Activated CD8-positive, alpha-beta memory T cell treated with anti-CD3 and anti-CD28 coated beads, Interleukin-2, amount 10 ng/mL, durations not matched to agents 7 days and 5 days (primary cell): ENCODE data around the gene PLPP6. TPM values are rescaled to one million over a fixed set of nuclear protein-coding genes. Genes with fewer than 3 reads are reported as not detected.
"Not testable (repeated sequence)": the region's sequence is repeated elsewhere in the genome, so short reads cannot be mapped to it uniquely, and the experiment has no call there.

ENCODE experiments used
- ATAC-seq: fragments of 150-1000 bp; cut with Tn5 transposase; one replicate; pipeline ENCODE4 v1.10.0; 2021; ENCODE audit warnings: moderate library complexity
- CTCF ChIA-PET: fragments of 350-600 bp; sonication (Branson Sonifier 250); formaldehyde crosslinking; loops from one replicate; lab custom pipeline; 2021; ENCODE audit warnings: antibody characterized with exemption; lab: Charles Lee
- DNase-seq: peaks from one replicate; pipeline ENCODE4 v3.0.0-alpha.2; 2020
- H3K27ac Mint-ChIP-seq: one replicate; pipeline ENCODE4 v1.8.0; 2021; ENCODE audit warnings: mild to moderate bottlenecking, mixed read lengths
- H3K27me3 Mint-ChIP-seq: one replicate; pipeline ENCODE4 v1.8.0; 2021; ENCODE audit warnings: mixed read lengths
- H3K36me3 Mint-ChIP-seq: one replicate; pipeline ENCODE4 v1.8.0; 2021; ENCODE audit warnings: mild to moderate bottlenecking, mixed read lengths
- H3K4me1 Mint-ChIP-seq: one replicate; pipeline ENCODE4 v1.8.0; 2021; ENCODE audit warnings: mixed read lengths
- H3K4me3 Mint-ChIP-seq: one replicate; pipeline ENCODE4 v1.8.0; 2021; ENCODE audit warnings: mild to moderate bottlenecking, moderate library complexity, mixed read lengths
- H3K9me3 Mint-ChIP-seq: one replicate; pipeline ENCODE4 v1.8.0; 2022; ENCODE audit warnings: low read depth, mixed read lengths
- total RNA-seq, 2 experiments: library from RNA; stranded (reverse); gene quantifications; one replicate each; pipeline ENCODE4 v1.2.3, GENCODE V29; 2021

Gene PLPP6
- total RNA-seq, 2 experiments from 2014 or later = 9.3 to 10.2 TPM

GRCh38 chr9:4640027-4640426, 22.1 kb upstream of the PLPP6 start:
- CTCF ChIA-PET = interaction anchor here (1.0 to 2.5 kb wide), 15 partner anchors 10 to 324 kb away, joined by 3 to 26 read pairs (median 5); partner anchors contain the start of gene SPATA6L
- Mint-ChIP-seq H3K36me3 (no peaks in the 10 kb centered on the region), H3K4me1 (peaks cover 2% of the 10 kb centered on the region), H3K27me3 (peaks cover 4% of the 10 kb centered on the region), H3K27ac (no peak overlapping the region), H3K9me3 (no peaks in the 10 kb centered on the region), H3K4me3 (no peak overlapping the region)
- DNase-seq (peak; percentile 67), ATAC-seq (peak; percentile 64)

- H3K4me3 Mint-ChIP-seq = no peak overlapping the region
- no peak overlapping the region for H3K27ac Mint-ChIP-seq
These were observed 19.7 kb upstream of the PLPP6 start for GRCh38 chr9:4642351-4642750.

GRCh38 chr9:4654084-4654483, 8.0 kb upstream of the PLPP6 start:
- H3K4me3 Mint-ChIP-seq = no peak overlapping the region
- ATAC-seq (peak; percentile 76), DNase-seq (peak; percentile 64)
- H3K4me1 Mint-ChIP-seq = peaks cover 25% of the 10 kb centered on the region
- peaks cover 5% of the 10 kb centered on the region for H3K36me3 Mint-ChIP-seq
- peaks cover 8% of the 10 kb centered on the region for H3K27me3 Mint-ChIP-seq
- peak overlapping the region; percentile 67 for H3K27ac Mint-ChIP-seq
- CTCF ChIA-PET = interaction anchor here (1.1 to 1.6 kb wide), 4 partner anchors 7 to 49 kb away, joined by 3 to 6 read pairs (median 4); no protein-coding TSS in a partner anchor
- no peaks in the 10 kb centered on the region for H3K9me3 Mint-ChIP-seq

More at GRCh38 chr9:4642351-4642750, 19.7 kb upstream of the PLPP6 start:
- ATAC-seq (no peak), DNase-seq (no peak)
- H3K4me1 Mint-ChIP-seq = peaks cover 2% of the 10 kb centered on the region
- no peaks in the 10 kb centered on the region for H3K36me3 Mint-ChIP-seq
- no peaks in the 10 kb centered on the region for H3K9me3 Mint-ChIP-seq
- H3K27me3 Mint-ChIP-seq = no peaks in the 10 kb centered on the region
- CTCF ChIA-PET = no interaction called here

- peaks cover 25% of the 10 kb centered on the region for H3K4me1 Mint-ChIP-seq
- CTCF ChIA-PET = interaction anchor here (1.1 to 1.2 kb wide), 2 partner anchors 11 to 14 kb away, joined by 3 to 4 read pairs; no protein-coding TSS in a partner anchor
These were observed 7.6 kb upstream of the PLPP6 start for GRCh38 chr9:4654538-4654937.

GRCh38 chr9:4656196-4656595, 5.9 kb upstream of the PLPP6 start:
- not testable (repeated sequence) for DNase-seq, H3K9me3 Mint-ChIP-seq, H3K36me3 Mint-ChIP-seq, ATAC-seq, H3K27ac Mint-ChIP-seq, H3K4me3 Mint-ChIP-seq, H3K27me3 Mint-ChIP-seq
- H3K4me1 Mint-ChIP-seq = peaks cover 25% of the 10 kb centered on the region
- CTCF ChIA-PET = interaction anchor here (1.4 kb wide), 1 partner anchor 10 kb away, joined by 3 read pairs; the partner anchor contains the start of gene SPATA6L

More at GRCh38 chr9:4654538-4654937, 7.6 kb upstream of the PLPP6 start:
- no peak for ATAC-seq
- no peaks in the 10 kb centered on the region for H3K9me3 Mint-ChIP-seq
- peaks cover 10% of the 10 kb centered on the region for H3K27me3 Mint-ChIP-seq
- H3K4me3 Mint-ChIP-seq = no peak overlapping the region
- H3K27ac Mint-ChIP-seq = peak overlapping the region; percentile 67
- no peak for DNase-seq
- peaks cover 5% of the 10 kb centered on the region for H3K36me3 Mint-ChIP-seq

GRCh38 chr9:4656621-4657020, 5.5 kb upstream of the PLPP6 start:
- H3K4me1 Mint-ChIP-seq = peaks cover 28% of the 10 kb centered on the region
- H3K4me3 Mint-ChIP-seq = no peak overlapping the region
- no peak for DNase-seq
- peaks cover 4% of the 10 kb centered on the region for H3K27me3 Mint-ChIP-seq
- H3K36me3 Mint-ChIP-seq = peaks cover 7% of the 10 kb centered on the region
- no peaks in the 10 kb centered on the region for H3K9me3 Mint-ChIP-seq
- no peak for ATAC-seq
- CTCF ChIA-PET = interaction anchor here (1.2 to 1.4 kb wide), 2 partner anchors 10 to 17 kb away, joined by 3 read pairs; partner anchors contain the start of gene SPATA6L
- no peak overlapping the region for H3K27ac Mint-ChIP-seq

- Mint-ChIP-seq H3K27ac (no peak overlapping the region), H3K4me1 (peaks cover 35% of the 10 kb centered on the region)
These were observed 4.5 kb upstream of the PLPP6 start for GRCh38 chr9:4657426-4658159.

GRCh38 chr9:4660665-4661064, 1.4 kb upstream of the PLPP6 start:
- H3K9me3 Mint-ChIP-seq, ATAC-seq, H3K27me3 Mint-ChIP-seq, DNase-seq, H3K36me3 Mint-ChIP-seq, H3K4me3 Mint-ChIP-seq, H3K27ac Mint-ChIP-seq: not testable (repeated sequence)
- peaks cover 41% of the 10 kb centered on the region for H3K4me1 Mint-ChIP-seq
- CTCF ChIA-PET = interaction anchor here (1.2 to 1.3 kb wide), 2 partner anchors 7 to 17 kb away, joined by 3 read pairs; no protein-coding TSS in a partner anchor

More at GRCh38 chr9:4657426-4658159, 4.5 kb upstream of the PLPP6 start:
- Mint-ChIP-seq H3K36me3 (peaks cover 7% of the 10 kb centered on the region), H3K4me3 (no peak overlapping the region), H3K27me3 (peaks cover 4% of the 10 kb centered on the region), H3K9me3 (no peaks in the 10 kb centered on the region)
- DNase-seq = no peak
- CTCF ChIA-PET = interaction anchor here (1.2 to 1.4 kb wide), 2 partner anchors 9 to 18 kb away, joined by 3 read pairs; partner anchors contain the start of gene SPATA6L
- ATAC-seq = no peak

GRCh38 chr9:4661165-4661564, 929 bp upstream of the PLPP6 start:
- CTCF ChIA-PET = interaction anchor here (1.2 to 1.3 kb wide), 2 partner anchors 8 to 17 kb away, joined by 3 read pairs; no protein-coding TSS in a partner anchor
- ATAC-seq = no peak

GRCh38 chr9:4661611-4662010, 483 bp upstream of the PLPP6 start:
- peaks cover 49% of the 10 kb centered on the region for H3K4me1 Mint-ChIP-seq
- CTCF ChIA-PET = interaction anchor here (0.6 to 1.4 kb wide), 4 partner anchors 8 to 83 kb away, joined by 3 to 4 read pairs (median 3); partner anchors contain the start of gene CDC37L1

More at GRCh38 chr9:4661165-4661564, 929 bp upstream of the PLPP6 start:
- Mint-ChIP-seq H3K36me3 (peaks cover 4% of the 10 kb centered on the region), H3K4me1 (peaks cover 46% of the 10 kb centered on the region), H3K27me3 (peaks cover 7% of the 10 kb centered on the region), H3K9me3 (no peaks in the 10 kb centered on the region), H3K4me3 (peak overlapping the region; percentile 97), H3K27ac (no peak overlapping the region)
- no peak for DNase-seq

GRCh38 chr9:4662989-4663792, 1.1 kb downstream of the PLPP6 start:
- H3K36me3 Mint-ChIP-seq = peaks cover 3% of the 10 kb centered on the region
- peaks cover 57% of the 10 kb centered on the region for H3K4me1 Mint-ChIP-seq
- H3K27ac Mint-ChIP-seq = peak overlapping the region; percentile 72
- H3K4me3 Mint-ChIP-seq = peak overlapping the region; percentile 97
- no peak for DNase-seq
- H3K9me3 Mint-ChIP-seq = no peaks in the 10 kb centered on the region
- peaks cover 7% of the 10 kb centered on the region for H3K27me3 Mint-ChIP-seq
- CTCF ChIA-PET = interaction anchor here (0.6 to 1.4 kb wide), 9 partner anchors 12 to 1939 kb away, joined by 3 to 6 read pairs (median 3); partner anchors contain the start of genes AK3, CDC37L1 and RCL1
- ATAC-seq = no peak

More at GRCh38 chr9:4661611-4662010, 483 bp upstream of the PLPP6 start:
- peak overlapping the region; percentile 88 for H3K27ac Mint-ChIP-seq
- DNase-seq (no peak), ATAC-seq (no peak)
- no peaks in the 10 kb centered on the region for H3K9me3 Mint-ChIP-seq
- H3K36me3 Mint-ChIP-seq = peaks cover 3% of the 10 kb centered on the region
- peaks cover 7% of the 10 kb centered on the region for H3K27me3 Mint-ChIP-seq
- peak overlapping the region; percentile 97 for H3K4me3 Mint-ChIP-seq

- Mint-ChIP-seq H3K36me3 (peaks cover 3% of the 10 kb centered on the region), H3K27me3 (peaks cover 6% of the 10 kb centered on the region), H3K4me1 (peaks cover 61% of the 10 kb centered on the region), H3K9me3 (no peaks in the 10 kb centered on the region), H3K27ac (no peak overlapping the region), H3K4me3 (peak overlapping the region; percentile 7)
- DNase-seq (no peak), ATAC-seq (no peak)
- CTCF ChIA-PET = interaction anchor here (0.6 to 1.6 kb wide), 4 partner anchors 11 to 96 kb away, joined by 3 to 7 read pairs (median 4); no protein-coding TSS in a partner anchor
These were observed 1.9 kb downstream of the PLPP6 start for GRCh38 chr9:4663956-4664355.
